ENCODE results near the gene TIMM22.
"Not testable (repeated sequence)": the region's sequence is repeated elsewhere in the genome, so short reads cannot be mapped to it uniquely, and the experiment has no call there.

The TIMM22 gene

DNA sequence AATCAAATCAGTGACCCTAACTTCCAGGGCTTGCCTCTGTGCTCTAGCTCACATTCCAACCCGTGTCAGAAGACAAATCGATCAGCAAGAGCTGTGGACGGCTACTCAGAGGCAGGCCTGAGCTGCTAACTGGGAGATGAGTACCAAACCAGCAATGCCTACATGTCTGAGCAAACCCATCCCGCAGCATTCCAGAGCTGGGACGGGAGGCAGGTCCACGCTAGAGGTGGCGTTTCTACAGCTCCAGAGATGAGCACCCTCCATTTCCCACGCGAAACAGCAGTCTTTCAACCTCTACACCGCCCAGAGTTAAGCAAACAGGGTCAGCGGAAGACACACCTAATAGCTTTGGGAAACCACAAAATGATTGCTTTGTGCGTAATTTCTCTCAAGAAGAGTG lies 23.9 kb upstream of the TIMM22 start:
- no peak for FAIRE-seq

DNA sequence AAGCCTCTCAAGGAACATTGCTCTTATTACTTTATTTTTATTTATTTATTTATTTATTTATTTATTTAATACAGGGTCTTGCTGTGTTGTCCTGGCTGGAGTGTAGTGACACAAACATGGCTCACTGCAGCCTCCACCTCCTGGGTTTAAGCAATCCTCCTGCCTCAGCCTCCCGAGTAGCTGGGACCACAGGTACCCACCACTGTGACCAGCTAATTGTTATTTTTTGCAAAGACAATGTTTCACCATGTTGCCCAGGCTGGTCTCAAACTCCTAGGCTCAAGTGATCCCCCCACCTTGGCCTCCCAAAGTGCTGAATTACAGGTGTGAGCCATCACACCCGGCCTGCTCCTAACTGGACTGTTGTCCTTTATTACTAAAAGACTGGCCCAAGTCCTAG lies 22.2 kb upstream of the TIMM22 start:
- FAIRE-seq = not testable (repeated sequence)

DNA sequence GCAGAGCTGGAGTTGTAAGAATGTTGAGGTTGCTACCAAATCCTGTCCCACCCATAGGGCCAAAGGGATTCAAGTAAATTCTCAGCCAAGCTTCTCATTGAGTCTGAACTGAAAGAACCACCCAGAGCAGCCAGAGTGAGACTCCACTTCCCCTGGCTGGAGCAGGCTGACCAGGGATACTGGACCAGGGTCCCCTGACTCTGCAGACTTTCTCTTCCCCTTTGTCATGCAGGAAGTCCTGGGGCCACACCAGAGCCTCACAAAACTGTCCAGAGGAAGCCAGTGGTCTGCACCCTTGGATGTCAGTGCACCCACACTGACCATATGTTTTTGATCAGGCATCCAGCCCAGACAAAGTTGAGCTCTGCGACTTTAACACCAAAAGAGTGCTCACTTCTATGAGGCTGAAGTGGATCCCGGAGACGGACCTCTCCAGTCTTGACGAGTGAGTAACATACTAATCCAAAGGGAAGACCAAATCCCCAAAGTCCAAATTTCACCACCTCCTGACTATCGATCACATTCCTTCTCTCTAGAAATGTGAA lies 21.5 kb upstream of the TIMM22 start:
- FAIRE-seq = no peak

DNA sequence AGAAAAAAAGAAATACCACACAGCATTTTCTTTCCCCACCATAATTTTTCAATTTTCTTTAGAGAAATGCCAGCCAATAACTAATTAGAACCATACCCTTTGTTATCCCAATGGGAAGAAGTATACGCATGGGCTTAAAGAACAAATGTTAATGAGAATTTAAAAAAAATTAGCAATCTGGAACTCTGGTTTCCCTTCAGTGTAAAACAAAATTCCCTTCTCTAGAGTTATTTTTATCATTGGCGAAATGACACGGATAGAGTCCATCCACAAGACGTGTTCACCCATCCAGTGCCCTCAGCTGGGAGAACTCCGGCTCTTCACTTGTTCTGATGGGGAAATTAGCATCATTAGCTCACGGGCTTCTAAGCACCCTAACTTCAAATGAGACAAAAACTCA lies 20.6 kb upstream of the TIMM22 start:
- FAIRE-seq = no peak

DNA sequence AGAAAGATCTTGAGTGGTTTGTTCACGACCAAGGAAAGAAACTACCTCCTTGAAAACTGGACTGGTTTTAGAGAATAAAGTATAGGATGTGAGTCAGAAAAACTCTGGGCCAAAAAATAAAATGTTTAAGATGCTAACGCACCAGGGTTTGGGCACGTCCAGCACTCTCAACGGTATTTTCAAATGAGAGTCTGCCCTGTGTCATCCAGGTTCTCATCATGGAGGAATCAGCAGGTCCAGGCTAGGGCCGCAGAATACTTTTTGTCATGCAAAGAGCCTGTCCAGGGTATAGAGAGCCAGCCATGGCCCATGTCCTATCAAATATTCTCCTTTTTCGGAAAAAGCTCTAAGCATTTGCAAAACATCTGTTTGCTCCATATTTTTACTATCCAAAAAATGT lies 19.8 kb upstream of the TIMM22 start:
- no peak for FAIRE-seq

DNA sequence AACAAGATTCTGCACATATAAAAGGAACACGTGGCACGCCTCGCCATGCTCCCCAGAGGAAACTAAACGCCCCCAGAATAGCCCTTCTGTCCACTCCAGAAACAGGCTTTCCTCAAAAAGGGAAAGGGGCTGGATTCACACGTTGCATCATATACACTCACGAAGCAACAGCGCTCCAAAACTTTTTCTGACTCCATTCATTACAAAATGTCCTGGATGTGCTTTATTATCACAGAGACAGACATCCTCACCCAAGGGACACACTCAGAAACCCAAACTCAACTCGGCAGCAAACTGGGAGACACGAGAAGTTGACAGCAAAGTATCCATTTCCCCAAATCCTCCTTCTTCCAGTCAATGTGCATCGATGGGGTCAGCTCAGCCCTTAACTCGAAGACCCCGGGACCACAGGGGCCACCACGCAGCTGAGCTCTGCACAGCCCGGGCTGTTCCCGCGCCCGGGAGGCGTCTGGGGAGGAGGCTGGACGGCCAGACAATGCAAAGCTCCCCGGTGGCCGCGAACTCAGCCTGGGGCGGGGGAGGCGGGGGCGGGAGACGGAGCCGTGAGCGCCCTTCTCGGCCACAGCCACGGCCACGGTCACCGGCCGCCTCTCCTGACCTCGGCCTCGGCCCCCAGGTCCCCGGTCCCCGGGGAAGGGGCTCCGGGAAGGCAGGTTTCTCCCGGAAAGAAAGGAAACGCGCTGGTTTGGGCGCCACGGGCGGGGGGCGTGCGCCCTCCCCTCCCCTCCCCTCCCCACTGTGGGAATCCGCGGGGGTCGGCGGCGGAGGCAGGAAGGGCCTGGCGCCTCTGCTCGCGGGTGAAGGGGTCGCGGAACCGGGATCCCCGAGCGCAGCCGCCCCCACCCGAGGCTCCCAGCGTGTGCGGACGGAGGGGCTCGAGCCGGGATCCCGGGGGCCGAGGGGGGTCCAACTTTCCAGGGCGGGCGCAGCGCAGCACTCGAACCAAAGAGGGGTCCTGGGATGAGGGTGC lies 18.5 kb upstream of the TIMM22 start:
- no peak for FAIRE-seq

DNA sequence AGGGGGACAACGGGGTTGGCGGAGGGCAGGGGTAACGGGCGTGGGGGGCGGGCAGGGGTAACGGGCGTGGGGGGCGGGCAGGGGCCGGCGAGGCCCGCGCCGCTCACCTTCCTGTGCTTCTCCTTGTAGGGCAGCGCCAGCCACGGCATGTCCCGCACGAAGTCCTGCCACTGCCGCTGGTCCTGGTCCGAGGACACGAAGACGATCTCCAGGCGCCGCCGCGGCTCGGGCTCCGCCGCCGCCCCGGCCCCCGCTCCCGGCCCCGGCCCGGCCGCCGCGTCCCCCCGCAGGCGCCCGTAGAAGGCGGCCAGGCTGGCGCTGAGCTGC lies 17.8 kb upstream of the TIMM22 start:
- FAIRE-seq = no peak

DNA sequence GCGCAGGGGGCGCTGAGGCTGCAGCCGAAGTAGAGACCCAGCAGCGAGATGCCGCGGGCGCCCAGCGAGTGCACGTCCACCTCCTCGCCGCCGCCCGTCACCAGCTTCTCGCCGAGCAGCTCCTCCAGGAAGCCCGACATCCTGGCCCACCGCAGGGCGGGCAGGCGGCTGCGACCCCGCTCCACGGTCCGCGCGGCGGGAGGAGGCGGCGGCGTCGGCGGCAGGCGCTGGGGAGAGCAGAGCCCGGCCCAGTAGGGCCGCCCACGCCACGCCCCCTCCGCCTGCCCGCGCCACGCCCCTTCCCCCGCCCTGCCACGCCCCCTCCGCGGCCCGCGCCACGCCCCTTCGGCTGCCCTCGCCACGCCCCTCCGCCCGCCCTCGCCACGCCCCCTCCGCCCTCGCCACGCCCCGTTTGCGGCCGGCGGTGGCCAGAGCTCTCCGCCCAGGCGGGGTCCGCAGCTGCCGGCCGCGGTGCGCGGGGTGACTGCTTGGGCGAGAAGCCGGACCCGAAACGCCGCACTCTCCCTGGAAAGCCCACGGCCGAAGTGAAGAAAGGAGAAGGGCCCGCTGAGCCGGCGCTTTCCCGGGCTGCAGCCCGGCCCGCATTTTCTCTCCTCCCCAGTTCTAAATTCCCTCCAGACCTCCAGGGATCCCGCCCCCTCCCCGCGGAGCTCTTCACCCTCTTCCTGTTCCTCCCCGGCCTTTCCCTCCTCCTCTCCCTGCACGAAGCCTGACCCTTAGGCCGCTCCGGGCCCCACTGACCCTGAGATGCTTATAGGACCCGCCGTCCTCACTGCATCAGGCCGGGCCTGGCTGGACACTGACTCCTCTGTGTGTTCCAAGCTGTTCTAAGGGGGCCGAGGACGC lies 17.2 kb upstream of the TIMM22 start, which contains the start of gene NXN:
NXN (minus strand) TSS at position 238 of the 867 bp plus-strand sequence.
- FAIRE-seq = no peak

DNA sequence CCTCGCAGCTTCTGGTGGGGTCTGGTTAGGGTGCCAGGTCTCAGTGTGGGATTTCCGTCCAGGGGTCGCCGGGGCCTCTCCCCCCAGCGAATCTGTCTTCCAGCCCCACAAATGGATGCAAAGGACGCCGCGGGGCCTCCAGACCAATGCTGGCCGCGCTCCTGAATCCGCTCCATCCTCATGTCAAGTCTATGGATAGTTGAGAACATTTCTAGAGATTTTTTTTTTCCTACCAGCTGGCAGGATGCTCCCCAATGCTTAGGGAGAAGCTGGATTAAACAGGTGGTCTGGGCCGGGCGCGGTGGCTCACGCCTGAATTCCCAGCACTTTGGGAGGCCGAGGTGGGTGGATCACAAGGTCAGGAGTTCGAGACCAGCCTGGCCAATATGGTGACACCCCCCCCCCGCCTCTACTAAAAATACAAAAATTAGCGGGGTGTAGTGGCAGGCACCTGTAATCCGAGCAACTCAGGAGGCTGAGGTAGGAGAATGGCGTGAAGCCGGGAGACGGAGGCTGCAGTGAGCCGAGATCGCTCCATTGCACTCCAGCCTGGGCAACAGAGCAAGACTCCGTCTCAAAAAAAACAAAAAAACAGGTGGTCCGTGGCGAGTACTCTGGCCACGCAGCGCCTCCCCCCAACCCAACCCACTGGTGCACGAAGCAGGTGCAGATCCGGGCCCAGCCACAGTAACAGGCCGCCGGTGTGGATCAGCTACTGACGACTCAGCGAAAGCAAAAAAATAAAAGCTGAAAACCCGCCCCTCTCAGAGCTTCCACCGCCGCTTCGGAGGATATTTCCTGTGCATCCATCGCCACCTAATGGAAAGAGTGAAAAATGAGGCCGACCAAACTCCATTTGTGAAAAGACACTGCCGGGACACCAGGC lies 16.3 kb upstream of the TIMM22 start:
- FAIRE-seq = peak; percentile 94

DNA sequence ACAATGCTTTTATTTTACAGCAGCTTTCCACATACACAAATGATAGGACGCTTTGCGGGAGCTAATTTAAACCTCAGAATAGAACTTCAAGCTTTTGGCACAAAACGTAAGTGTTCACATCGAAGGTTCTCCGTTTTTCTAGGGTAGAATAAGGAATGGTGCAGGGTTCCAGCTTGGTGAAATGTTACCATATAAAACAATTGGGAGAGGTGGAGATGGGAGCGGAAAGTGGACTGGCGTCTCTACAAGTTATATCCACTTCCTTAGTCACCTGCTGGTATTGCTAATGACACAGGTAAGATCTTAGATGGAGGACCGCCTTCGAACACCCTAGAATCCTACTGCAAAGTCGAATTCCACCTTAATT lies 15.7 kb upstream of the TIMM22 start:
- no peak for FAIRE-seq

DNA sequence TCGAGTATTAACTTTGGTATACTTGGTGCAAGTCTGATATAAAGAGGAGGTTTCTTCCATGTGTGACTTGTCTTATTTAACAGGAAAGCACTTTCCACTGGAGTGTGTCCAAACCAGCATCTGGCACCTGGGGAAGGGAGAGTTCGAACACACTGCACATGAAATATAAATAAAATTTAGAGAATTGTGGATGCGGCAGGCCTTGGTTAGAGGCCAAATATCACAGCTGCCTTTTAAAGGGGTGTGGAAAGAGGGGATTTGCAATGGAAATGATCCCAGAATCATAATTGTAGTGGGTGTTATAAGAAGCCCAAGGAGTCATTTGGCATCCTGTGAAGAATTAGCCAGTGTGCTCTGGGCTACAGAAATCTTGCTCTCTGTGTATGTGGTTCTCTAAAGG lies 13.0 kb upstream of the TIMM22 start:
- no peak for FAIRE-seq

DNA sequence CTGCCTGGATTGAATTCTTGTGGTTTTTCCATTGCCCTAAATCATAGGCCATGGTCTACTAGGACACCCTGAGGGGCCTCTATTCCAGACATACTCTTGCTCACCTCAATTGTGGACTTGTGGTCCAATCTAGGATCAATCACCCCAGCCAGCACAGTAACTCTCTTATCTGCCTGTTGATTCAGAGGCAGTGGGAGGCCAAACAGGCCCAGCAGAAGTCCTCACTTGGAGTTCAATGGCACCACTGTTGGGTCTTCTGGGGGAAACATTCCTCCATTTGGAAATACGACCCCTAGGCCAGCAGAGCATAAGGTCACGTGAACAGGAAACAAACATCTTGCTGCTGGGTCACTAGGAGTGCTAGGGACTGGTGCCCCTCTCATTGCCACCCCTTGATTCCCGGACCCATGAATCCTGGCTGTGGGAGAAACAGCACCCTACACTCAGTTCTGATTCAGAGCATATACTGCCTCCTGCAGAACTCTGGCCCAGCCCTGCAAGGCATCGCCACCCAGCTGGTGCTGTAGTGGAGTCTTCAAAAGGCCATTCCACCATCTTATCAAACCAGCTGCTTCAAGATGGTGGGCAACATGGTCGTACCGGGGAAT lies 10.5 kb upstream of the TIMM22 start:
- no peak for FAIRE-seq

DNA sequence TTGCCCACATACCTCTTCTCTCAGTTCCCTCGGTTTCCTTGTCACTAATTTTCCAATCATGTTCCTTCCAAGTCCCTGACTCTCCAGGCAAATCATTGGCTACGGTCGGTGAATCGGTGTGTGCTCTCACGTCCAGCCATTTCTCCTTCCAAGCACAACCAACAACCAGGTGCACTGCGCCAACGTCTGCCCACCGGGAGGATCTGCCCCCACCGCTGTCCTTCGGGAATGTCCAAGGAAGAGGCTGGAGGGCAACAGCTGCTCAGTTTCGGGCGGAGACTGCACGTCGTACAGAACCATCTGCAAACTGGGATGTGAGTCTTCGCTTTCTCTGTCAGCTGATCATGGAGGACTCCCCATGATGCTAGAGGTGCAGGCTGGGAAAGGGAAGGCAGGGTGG lies 9.0 kb upstream of the TIMM22 start:
- no peak for FAIRE-seq

DNA sequence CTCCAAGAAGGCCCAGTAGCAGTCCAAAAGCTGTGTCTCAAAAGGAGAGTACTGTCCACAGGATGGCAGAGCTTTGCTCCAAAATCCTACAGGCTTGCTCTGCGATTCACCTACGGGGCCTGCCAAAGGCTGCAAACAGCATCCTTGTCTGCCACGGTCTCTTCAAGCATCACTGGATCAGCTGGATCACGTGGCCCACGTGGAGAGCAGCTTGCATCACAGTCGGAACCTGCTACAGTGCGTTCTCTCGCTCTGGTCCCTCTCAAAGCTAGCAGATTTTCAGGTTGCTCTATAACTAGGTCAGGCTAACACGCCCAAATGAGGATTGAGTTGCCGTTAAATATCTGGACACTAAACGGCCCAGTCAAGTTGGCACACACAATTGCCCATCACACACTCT lies 8.4 kb upstream of the TIMM22 start:
- no peak for FAIRE-seq

DNA sequence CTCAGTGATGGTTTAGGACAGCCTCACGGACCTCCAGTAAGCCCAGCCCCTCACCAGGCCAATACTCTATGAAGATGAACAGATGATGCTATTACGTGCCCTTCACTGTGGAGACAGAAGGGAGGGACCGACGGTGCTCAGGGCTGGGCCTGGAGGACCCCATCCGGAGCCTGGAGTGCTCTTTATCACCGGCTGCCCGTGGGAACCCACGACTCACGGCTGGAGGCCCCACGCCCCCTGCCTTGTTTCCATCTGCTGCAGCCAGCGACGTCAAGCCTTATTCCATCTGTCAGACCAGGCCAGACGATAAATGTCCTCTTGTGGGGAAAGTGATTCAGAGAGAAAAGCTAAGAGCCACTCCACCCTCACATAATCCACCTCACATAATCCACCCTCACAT lies 4.0 kb upstream of the TIMM22 start:
- FAIRE-seq = no peak

DNA sequence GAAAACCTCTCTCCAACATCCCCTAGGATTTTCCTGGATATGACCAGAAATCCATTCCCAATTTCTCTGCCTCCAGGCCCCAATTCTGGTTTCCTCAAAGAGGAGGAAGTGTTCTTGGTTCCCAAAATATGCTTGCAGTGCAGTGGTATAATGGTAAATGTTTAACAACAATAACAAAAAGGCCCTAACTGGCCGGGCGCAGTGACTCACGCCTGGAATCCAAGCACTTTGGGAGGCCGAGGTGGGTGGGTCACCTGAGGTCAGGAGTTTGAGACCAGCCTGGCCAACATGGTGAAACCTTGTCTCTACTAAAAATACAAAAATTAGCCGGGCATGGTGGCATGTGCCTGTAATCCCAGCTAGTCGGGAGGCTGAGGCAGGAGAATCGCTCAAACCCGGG lies 1.6 kb upstream of the TIMM22 start:
- not testable (repeated sequence) for FAIRE-seq

DNA sequence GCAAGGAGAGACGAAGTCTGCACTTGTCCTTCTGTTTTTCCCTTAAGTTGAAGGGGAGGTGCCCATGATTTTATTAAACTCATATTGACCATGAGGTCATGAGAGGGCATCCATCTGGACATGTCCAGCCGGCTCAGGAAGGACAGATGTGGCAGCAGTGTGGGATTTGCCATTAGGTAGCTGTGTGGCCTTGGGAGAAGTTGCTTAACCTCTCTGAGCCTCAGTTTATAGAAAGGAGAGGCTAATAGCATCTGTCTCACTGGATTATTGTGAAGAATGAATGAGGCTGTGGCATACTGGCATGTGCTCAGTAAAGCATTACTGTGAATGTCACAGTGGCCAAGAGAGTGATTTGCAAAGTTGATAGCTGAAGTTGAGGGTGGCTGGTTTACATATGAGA lies 1.2 kb downstream of the TIMM22 start:
- FAIRE-seq = no peak

DNA sequence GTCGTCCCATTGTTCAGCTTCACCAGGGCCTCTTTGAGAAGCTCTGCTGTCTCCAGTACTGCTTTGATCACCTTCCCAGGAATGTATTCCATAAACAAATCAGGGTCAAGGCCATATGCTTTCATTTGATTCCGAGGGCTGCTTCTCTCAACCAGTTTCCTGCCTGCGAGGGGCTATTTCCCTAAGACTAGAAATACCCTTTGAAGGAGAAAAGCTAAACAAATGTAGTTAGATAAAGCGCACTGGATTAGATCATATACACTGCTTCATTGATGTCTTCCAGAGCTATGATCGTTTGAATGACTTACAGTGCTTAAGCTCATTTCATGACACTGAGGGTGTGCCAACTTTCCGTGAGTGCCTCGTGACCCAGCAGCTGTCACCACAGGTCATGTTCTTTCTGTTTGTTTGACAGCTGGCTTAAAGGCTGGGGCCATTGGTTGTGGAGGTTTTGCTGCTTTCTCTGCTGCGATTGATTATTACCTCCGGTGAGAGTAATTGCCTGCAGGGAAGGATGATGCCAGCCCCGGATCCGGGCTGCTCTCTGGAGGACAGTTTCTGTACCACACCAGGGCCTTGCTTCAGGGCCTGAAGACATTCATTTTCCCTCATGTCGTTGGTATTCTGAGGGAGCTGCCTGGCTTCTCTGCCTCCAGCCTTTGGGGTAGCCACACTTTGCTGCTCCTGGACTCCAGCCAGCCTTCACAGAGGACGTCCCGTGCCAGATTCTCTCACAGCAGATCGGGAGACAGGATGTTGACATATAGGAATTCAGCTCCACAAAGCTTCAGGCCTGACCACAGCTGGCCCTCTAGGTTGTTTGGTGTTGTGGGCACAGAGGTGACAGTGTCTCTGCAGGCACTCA lies 3.9 kb downstream of the TIMM22 start:
- no peak for FAIRE-seq

DNA sequence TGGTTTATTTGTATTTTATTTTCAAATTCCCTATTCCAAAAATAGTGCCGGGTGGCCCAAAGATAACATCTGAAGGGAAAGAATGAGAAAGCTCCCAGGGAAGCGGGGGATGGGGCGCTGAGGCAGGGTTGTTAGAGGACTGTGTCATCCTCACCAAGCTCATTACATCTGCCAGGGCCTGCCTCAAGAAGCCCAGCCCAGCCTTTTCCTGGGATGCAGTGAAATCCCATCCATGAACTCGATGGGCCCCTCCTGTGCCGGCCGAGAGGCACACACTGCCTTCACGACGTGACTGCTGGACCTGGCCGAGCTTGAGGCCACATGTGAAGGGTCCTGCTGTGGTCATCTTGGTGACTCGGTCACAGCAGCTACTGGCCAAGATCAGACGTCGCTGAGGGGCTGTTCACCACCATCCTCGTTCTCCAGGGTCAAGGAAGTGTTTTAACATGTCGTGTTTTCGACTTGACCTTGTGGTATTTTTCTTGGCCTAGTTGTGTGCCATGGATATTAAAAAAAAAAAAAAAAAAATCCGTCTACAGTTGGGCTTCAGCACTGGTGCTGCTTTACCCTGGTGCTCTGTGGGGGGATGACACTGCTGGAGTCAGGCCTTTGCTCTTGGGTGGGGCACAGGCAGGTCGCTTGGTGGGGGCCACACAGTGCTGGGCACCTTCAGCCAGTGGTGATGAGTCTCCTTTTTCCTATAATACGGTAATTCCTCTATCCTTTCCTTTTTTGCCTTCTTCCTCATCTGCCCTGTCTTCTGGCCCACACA lies 4.9 kb downstream of the TIMM22 start:
- FAIRE-seq = no peak

DNA sequence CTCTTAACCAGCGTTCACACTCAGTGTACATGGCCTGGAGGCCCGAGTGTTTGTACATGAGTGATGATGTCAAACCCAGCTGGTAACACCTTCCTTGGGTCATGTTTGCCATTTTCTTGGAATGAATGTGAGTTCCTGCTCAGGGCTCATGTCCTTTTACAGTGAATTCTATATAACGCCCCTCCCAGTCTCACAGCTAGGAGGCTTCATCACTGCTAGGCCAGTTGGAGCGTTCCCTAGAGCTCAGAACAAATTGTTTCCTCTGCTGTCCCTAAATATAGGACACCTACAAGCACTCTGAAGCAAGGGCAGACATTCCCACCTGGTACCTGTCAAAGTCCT lies 5.5 kb downstream of the TIMM22 start:
- FAIRE-seq = no peak

Data from A204.1 (cell line).